GM12873 (cell line): ENCODE data around the gene SORL1-AS1.

Source experiments
- CTCF ChIP-seq: IDR thresholded peaks from 2 replicates; pipeline ENCODE4 v1.5.1; 2012; ENCODE audit warnings: low read depth, mild to moderate bottlenecking, moderate library complexity, low read length, control low read depth; ENCODE audit not compliant: insufficient read depth; ENCODE audit errors: missing control alignments

Gene SORL1-AS1

GRCh38 chr11:121391914-121392313, 60.9 kb downstream of the SORL1-AS1 start:
- no peak for TF ChIP-seq CTCF

DNA sequence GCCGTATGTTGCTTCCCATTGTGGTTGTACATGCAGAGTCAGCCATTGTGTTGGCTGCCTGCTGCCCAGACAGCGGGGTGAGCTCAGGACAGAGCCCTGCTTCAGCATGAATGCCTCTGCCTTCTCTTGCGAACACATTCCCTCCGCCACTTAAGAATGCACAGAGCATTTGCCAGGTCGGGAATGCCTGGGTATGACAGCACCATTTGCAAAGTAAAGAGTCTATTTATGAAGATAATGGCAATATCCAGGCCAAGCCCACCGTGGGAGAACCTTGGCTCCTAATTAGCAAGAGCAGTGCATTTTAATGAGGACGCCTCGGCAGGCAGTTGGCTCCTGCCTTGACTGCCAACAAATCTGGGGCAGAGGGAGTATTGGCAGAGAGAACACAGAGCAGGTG, 63.1 kb downstream of the SORL1-AS1 start:
- no peak for TF ChIP-seq CTCF
